Tibial nerve (tissue), 4 donors: ENCODE results near the gene SLC25A38. TPM values are rescaled to one million over a fixed set of nuclear protein-coding genes. Genes with fewer than 3 reads are reported as not detected.

Experiments used
- DNase-seq, 2 donors: peaks; one replicate each; pipeline ENCODE4 v3.0.0-alpha.2; 2019; ENCODE audit warnings: low spot score in 2 of 2
- H3K27ac ChIP-seq, 4 donors: fragments of 200-600 bp; sonication (generic) in 3 of 4; one replicate each; pipeline ENCODE4 v1.5.1; 2017 to 2019; ENCODE audit warnings: mild to moderate bottlenecking in 1 of 4
- H3K27me3 ChIP-seq, 2 donors: fragments of 200-600 bp; sonication (generic) in 1 of 2; one replicate each; pipeline versions ENCODE4 v1.5.1 to v1.6.0; 2017 to 2019
- H3K36me3 ChIP-seq, 3 donors: fragments of 200-600 bp; sonication (generic); one replicate each; pipeline ENCODE4 v1.5.1; 2018 to 2019
- H3K4me1 ChIP-seq, 4 donors: fragments of 200-600 bp; sonication (generic) in 3 of 4; one replicate each; pipeline ENCODE4 v1.5.1; 2017 to 2019
- H3K4me3 ChIP-seq, 4 donors: fragments of 200-600 bp; sonication (generic) in 3 of 4; one replicate each; pipeline ENCODE4 v1.5.1; 2017 to 2019; ENCODE audit warnings: mild to moderate bottlenecking in 1 of 4, moderate library complexity in 1 of 4
- H3K9me3 ChIP-seq, 4 donors: fragments of 200-600 bp; sonication (generic) in 3 of 4; one replicate each; pipeline ENCODE4 v1.5.1; 2017 to 2019
- CTCF ChIP-seq, 5 experiments: fragments of 200-600 bp in 3 of 5; fragments of 450-650 bp in 2 of 5; sonication (generic) in 3 of 5; IDR thresholded peaks; one replicate each; pipeline ENCODE4 v1.5.1; 2016 to 2019; ENCODE audit warnings: antibody characterized with exemption in 5 of 5, mild to moderate bottlenecking in 3 of 5, moderate library complexity in 2 of 5
- EP300 ChIP-seq, 2 donors: sonication (generic); formaldehyde crosslinking; IDR thresholded peaks; one replicate each; pipeline ENCODE4 v1.6.1; 2017; ENCODE audit warnings: antibody characterized with exemption in 2 of 2, mild to moderate bottlenecking in 1 of 2
- POLR2A ChIP-seq, 2 donors: fragments of 450-650 bp; IDR thresholded peaks; one replicate each; pipeline ENCODE4 v1.6.1; 2017; ENCODE audit warnings: antibody characterized with exemption in 2 of 2, mild to moderate bottlenecking in 2 of 2, moderate library complexity in 2 of 2
- WGBS, 2 donors: methylation state at CpG; one replicate each; pipeline ENCODE4 v1.1.5; 2018; 5-methylcytosine and 5-hydroxymethylcytosine counted together
- total RNA-seq, 4 donors: library from RNA; depleted of rRNA; stranded (reverse); fragments of >200 nt; gene quantifications; one replicate each; pipeline ENCODE4 v1.1.0, GENCODE V29; 2016

The SLC25A38 gene
- total RNA-seq, 4 donors from 2014 or later, result 21.9 to 35.0 (median 29.6) TPM

DNA sequence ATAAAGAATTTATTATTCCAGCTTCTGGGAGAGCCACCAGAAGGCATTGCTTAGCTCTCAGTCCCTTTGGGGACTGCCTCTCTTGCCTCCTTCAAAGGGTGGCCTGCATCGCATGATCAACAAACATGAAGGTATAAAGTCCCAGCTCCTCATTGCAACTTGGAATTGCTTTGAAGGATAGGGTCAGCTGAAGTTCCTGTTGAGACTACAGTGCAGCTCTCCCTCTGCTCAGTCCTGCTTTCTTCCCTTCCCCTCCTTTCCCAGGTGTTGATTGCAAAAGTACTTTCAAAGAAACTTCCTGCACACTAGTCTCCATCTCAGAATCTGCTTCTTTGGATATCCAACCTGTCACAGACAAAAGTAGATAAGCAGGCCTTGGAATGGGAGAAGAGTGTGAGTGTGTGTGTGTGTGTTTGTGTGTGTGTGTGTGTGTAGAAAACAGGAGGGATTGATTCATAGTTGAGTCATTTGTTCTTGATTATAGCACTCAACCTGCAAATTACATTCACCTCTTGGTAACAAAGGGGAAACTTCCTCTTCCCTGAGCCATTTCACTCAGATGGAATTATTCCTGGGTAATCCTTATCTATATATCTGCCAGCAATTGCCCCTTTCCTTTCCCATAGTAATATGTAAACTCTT, 40.0 kb upstream of the SLC25A38 start:
- Histone ChIP-seq H3K4me3 (no peak overlapping the region), H3K4me1 (no peaks in the 10 kb centered on the region), H3K27me3 (no peaks in the 10 kb centered on the region), H3K27ac (no peak overlapping the region), H3K36me3 (no peaks in the 10 kb centered on the region), H3K9me3 (no peaks in the 10 kb centered on the region)
- TF ChIP-seq CTCF (IDR thresholded peaks at IDR 0.05) (no peak), POLR2A (IDR thresholded peaks at IDR 0.05) (no peak), EP300 (IDR thresholded peaks at IDR 0.05) (no peak)
- no peak for DNase-seq
- WGBS, 2 donors, result 79% methylated on average over 1 of the region's 1 CpG

- H3K9me3 ChIP-seq, result no peaks in the 10 kb centered on the region
- H3K4me3 ChIP-seq, result no peak overlapping the region
- TF ChIP-seq CTCF (IDR thresholded peaks at IDR 0.05), result no peak
- no peak for TF ChIP-seq EP300 (IDR thresholded peaks at IDR 0.05)
- no peak for TF ChIP-seq POLR2A (IDR thresholded peaks at IDR 0.05)
- DNase-seq, result no peak
- no peaks in the 10 kb centered on the region for H3K36me3 ChIP-seq
- no peaks in the 10 kb centered on the region for H3K27me3 ChIP-seq
- H3K27ac ChIP-seq, result no peak overlapping the region
- no peaks in the 10 kb centered on the region for H3K4me1 ChIP-seq
Observed at GRCh38 chr3:39343760-39344159, 39.4 kb upstream of the SLC25A38 start.

- Histone ChIP-seq H3K9me3 (no peaks in the 10 kb centered on the region), H3K27ac (no peak overlapping the region), H3K27me3 (no peaks in the 10 kb centered on the region), H3K36me3 (no peaks in the 10 kb centered on the region), H3K4me1 (no peaks in the 10 kb centered on the region), H3K4me3 (no peak overlapping the region)
- no peak for DNase-seq
- no peak for TF ChIP-seq CTCF (IDR thresholded peaks at IDR 0.05)
- no peak for TF ChIP-seq EP300 (IDR thresholded peaks at IDR 0.05)
- no peak for TF ChIP-seq POLR2A (IDR thresholded peaks at IDR 0.05)
Observed at GRCh38 chr3:39344746-39345344, 38.3 kb upstream of the SLC25A38 start.

GRCh38 chr3:39346785-39347585, 36.2 kb upstream of the SLC25A38 start:
- H3K9me3 ChIP-seq, result no peaks in the 10 kb centered on the region
- TF ChIP-seq EP300 (IDR thresholded peaks at IDR 0.05) (no peak), CTCF (IDR thresholded peaks at IDR 0.05) (no peak), POLR2A (IDR thresholded peaks at IDR 0.05) (no peak)
- H3K27ac ChIP-seq, result no peak overlapping the region
- no peaks in the 10 kb centered on the region for H3K36me3 ChIP-seq
- no peak overlapping the region for H3K4me3 ChIP-seq
- WGBS, 2 donors, result 6 to 20% methylated on average over 2 of the region's 2 CpGs
- no peaks in the 10 kb centered on the region for H3K27me3 ChIP-seq
- no peak for DNase-seq
- no peaks in the 10 kb centered on the region for H3K4me1 ChIP-seq

- Histone ChIP-seq H3K9me3 (no peaks in the 10 kb centered on the region), H3K27ac (no peak overlapping the region), H3K4me1 (no peaks in the 10 kb centered on the region), H3K4me3 (no peak overlapping the region), H3K27me3 (no peaks in the 10 kb centered on the region), H3K36me3 (no peaks in the 10 kb centered on the region)
- DNase-seq, result no peak
- 48 to 56% methylated on average over 3 of the region's 3 CpGs for WGBS, 2 donors
- TF ChIP-seq EP300 (IDR thresholded peaks at IDR 0.05) (no peak), CTCF (IDR thresholded peaks at IDR 0.05) (no peak), POLR2A (IDR thresholded peaks at IDR 0.05) (no peak)
Observed at GRCh38 chr3:39347586-39347876, 35.6 kb upstream of the SLC25A38 start.
